GM19239 (cell line): Measurements from ENCODE around the gene GAREM1.
"Not testable (repeated sequence)": the region's sequence is repeated elsewhere in the genome, so short reads cannot be mapped to it uniquely, and the experiment has no call there.

Source experiments
- DNase-seq: peaks from one replicate; pipeline ENCODE4 v3.0.0; 2011; ENCODE audit warnings: low spot score; ENCODE audit not compliant: insufficient read length
- FAIRE-seq: peaks from 2 replicates; lab custom pipeline; 2011; peaks lifted over from hg19 to GRCh38; lab: Jason Lieb, UNC

GAREM1 gene

DNA sequence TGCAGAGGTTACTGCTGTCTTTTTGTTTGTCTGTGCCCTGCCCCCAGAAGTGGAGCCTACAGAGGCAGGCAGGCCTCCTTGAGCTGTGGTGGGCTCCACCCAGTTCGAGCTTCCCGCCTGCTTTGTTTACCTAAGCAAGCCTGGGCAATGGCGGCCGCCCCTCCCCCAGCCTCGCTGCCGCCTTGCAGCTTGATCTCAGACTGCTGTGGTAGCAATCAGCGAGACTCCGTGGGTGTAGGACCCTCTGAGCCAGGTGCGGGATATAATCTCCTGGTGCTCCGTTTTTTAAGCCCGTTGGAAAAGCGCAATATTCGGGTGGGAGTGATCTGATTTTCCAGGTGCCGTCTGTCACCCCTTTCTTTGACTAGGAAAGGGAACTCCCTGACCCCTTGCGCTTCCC is 237.3 kb downstream of the GAREM1 start:
- FAIRE-seq, DNase-seq: not testable (repeated sequence)

DNA sequence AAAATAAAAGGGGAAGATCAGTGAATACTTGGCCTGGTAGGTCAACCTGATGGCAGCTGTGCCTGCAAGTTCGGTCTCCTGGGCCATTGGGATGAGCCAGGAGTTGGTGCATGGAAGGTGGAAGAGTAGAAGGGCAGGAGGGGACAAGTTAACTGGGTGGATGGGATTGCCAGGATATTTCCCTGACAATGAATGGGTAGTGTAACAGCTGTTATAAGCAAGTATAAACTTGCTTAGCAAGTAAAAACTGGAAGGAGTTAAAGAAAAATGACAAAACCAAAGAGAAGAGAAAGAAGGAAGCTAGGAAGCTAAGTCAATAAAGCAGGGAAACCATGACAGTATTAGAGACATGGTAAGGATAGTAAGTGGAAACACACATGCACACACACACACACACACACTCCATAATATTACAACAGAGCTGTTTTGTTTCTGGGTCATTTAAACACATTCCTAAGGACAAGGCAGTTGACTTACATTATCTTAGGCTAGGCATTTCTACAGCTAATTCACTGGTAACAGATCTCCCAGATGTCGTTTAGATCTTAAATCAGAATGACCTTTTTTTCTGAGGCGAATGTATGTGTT is 251.2 kb downstream of the GAREM1 start:
- DNase-seq (no peak), FAIRE-seq (no peak)

DNA sequence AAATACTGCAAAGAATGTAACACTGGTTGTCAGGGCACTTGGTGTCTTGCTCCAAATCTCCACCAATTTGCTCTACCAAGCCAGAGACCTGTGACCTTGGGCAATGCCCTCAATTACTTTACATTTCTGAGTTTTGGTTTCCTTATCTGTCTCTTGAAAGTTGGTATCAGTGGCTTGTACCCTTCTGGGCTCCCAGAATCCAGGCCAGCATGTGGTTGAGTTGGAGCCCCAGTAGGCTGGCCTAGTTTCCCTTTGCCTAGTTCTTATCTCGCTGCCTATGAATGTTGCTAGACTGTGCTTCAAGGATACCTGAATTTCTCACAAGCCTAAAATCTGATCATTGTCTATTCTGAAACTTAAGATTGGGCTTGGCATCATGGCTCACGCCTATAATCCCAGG is 254.3 kb downstream of the GAREM1 start:
- no peak for DNase-seq
- FAIRE-seq: no peak

DNA sequence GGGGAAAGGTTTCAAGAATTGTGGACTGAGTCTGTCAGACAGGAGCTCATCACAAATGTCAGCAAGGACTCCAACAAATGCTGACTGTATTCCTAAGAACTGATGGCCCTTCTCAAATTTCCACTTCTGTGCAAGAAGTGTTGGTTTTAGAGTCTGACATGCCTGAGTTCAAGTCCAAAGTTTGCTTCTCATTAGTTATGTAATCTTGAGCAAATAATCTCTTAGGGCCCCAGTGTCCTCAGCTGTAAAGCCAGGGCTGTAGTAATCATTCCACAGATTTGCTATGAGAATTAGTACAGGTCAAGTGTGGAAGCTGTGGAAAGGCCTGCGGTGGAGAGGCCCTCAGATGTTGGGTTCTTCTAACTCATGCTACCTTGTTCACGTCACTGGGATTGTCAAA is 257.0 kb downstream of the GAREM1 start:
- DNase-seq (no peak), FAIRE-seq (no peak)
